OCI-LY1 (cell line): ENCODE data around the gene MNT.

Experiments
- H2AFZ ChIP-seq: fragments of 200-600 bp; sonication (generic), shearing (Covaris generic); 2 replicates; pipeline ENCODE4 v1.6.0; 2014; ENCODE audit warnings: antibody characterized with exemption, mild to moderate bottlenecking, low read length
- H3F3A ChIP-seq: fragments of 200-600 bp; sonication (generic), shearing (Covaris generic); 2 replicates; pipeline ENCODE4 v1.6.0; 2014; ENCODE audit warnings: mild to moderate bottlenecking, antibody characterized with exemption, low read length, moderate library complexity; ENCODE audit not compliant: insufficient read depth
- H3K27ac ChIP-seq: fragments of 200-600 bp; sonication (generic); 2 replicates; pipeline ENCODE4 v1.5.1; 2014; ENCODE audit warnings: low read length, mixed run types, mild to moderate bottlenecking, low read depth; ENCODE audit not compliant: poor library complexity, severe bottlenecking
- H3K27me3 ChIP-seq: fragments of 200-600 bp; sonication (generic); 2 replicates; pipeline ENCODE4 v1.6.0; 2014; ENCODE audit warnings: antibody characterized with exemption, mild to moderate bottlenecking, low read length, moderate library complexity; ENCODE audit not compliant: insufficient read depth
- H3K36me3 ChIP-seq: fragments of 200-600 bp; sonication (generic); 2 replicates; pipeline ENCODE4 v1.6.1; 2014; ENCODE audit warnings: mild to moderate bottlenecking, antibody characterized with exemption, low read length, moderate library complexity, mixed read lengths; ENCODE audit not compliant: insufficient read depth
- H3K4me1 ChIP-seq: fragments of 200-600 bp; sonication (generic); 2 replicates; pipeline ENCODE4 v1.5.1; 2014; ENCODE audit warnings: mild to moderate bottlenecking, low read length, moderate library complexity; ENCODE audit not compliant: insufficient read depth, severe bottlenecking
- H3K4me2 ChIP-seq: fragments of 200-600 bp; sonication (generic), shearing (Covaris generic); 2 replicates; pipeline ENCODE4 v1.6.1; 2014; ENCODE audit warnings: low read length
- H3K4me3 ChIP-seq: fragments of 200-600 bp; sonication (generic); 2 replicates; pipeline ENCODE4 v1.5.1; 2014; ENCODE audit warnings: low read length, low read depth, mild to moderate bottlenecking, mixed read lengths; ENCODE audit not compliant: poor library complexity, severe bottlenecking
- H3K79me2 ChIP-seq: fragments of 200-600 bp; shearing (Covaris generic); 2 replicates; pipeline ENCODE4 v1.6.1; 2016; ENCODE audit warnings: mixed run types, low read length, mixed read lengths; ENCODE audit not compliant: insufficient read depth
- H3K9ac ChIP-seq: fragments of 200-600 bp; sonication (generic), shearing (Covaris generic); 2 replicates; pipeline ENCODE4 v1.6.1; 2014; ENCODE audit warnings: mild to moderate bottlenecking, low read length, mixed read lengths
- H3K9me2 ChIP-seq: fragments of 200-600 bp; sonication (generic), shearing (Covaris generic); 2 replicates; pipeline ENCODE4 v1.6.1; 2014; ENCODE audit warnings: low read depth, mild to moderate bottlenecking, low read length, mixed read lengths
- H3K9me3 ChIP-seq: fragments of 200-600 bp; shearing (Covaris generic); 2 replicates; pipeline ENCODE4 v1.6.1; 2014; ENCODE audit warnings: low read length, mixed read lengths
- H4K20me1 ChIP-seq: fragments of 200-600 bp; sonication (generic), shearing (Covaris generic); 2 replicates; pipeline ENCODE4 v1.6.0; 2016; ENCODE audit warnings: mild to moderate bottlenecking, low read length; ENCODE audit not compliant: insufficient read depth
- CTCF ChIP-seq: fragments of 200-600 bp; sonication (generic), shearing (Covaris generic); IDR thresholded peaks from 2 replicates; pipeline ENCODE4 v1.5.1; 2017; ENCODE audit warnings: mild to moderate bottlenecking, antibody characterized with exemption, low read length, moderate library complexity, mixed read lengths
- EZH2 ChIP-seq: fragments of 200-600 bp; sonication (generic), shearing (Covaris generic); IDR thresholded peaks from 2 replicates; pipeline ENCODE4 v1.8.0; 2017; ENCODE audit warnings: borderline replicate concordance, mixed run types, mild to moderate bottlenecking, antibody characterized with exemption, low read length, moderate library complexity, mixed read lengths

The MNT gene

GRCh38 chr17:2364763-2365116 is 36.1 kb downstream of the MNT start:
- no peak overlapping the region for H3K4me3 ChIP-seq
- no peak overlapping the region for H3K9ac ChIP-seq
- no peak overlapping the region for H3K4me2 ChIP-seq
- H3K36me3 ChIP-seq: peaks cover 17% of the 10 kb centered on the region; the same call in 1 of the 2 replicates
- no peaks in the 10 kb centered on the region for H3K9me3 ChIP-seq
- no peaks in the 10 kb centered on the region for H4K20me1 ChIP-seq
- H3F3A ChIP-seq: no peaks in the 10 kb centered on the region
- no peaks in the 10 kb centered on the region for H3K9me2 ChIP-seq
- no peak overlapping the region for H3K27ac ChIP-seq
- no peak overlapping the region for H2AFZ ChIP-seq
- TF ChIP-seq CTCF: no peak
- no peak for TF ChIP-seq EZH2
- no peaks in the 10 kb centered on the region for H3K79me2 ChIP-seq
- no peaks in the 10 kb centered on the region for H3K4me1 ChIP-seq
- no peaks in the 10 kb centered on the region for H3K27me3 ChIP-seq

- no peaks in the 10 kb centered on the region for H3K9me2 ChIP-seq
- H3K4me3 ChIP-seq: no peak overlapping the region
- H3K9me3 ChIP-seq: no peaks in the 10 kb centered on the region
- no peaks in the 10 kb centered on the region for H3F3A ChIP-seq
- no peaks in the 10 kb centered on the region for H4K20me1 ChIP-seq
- no peak overlapping the region for H3K9ac ChIP-seq
- no peak overlapping the region for H3K27ac ChIP-seq
- H3K4me2 ChIP-seq: no peak overlapping the region
- no peaks in the 10 kb centered on the region for H3K27me3 ChIP-seq
- no peak overlapping the region for H2AFZ ChIP-seq
- H3K4me1 ChIP-seq: no peaks in the 10 kb centered on the region
- peaks cover 17% of the 10 kb centered on the region; the same call in 1 of the 2 replicates for H3K36me3 ChIP-seq
- no peaks in the 10 kb centered on the region for H3K79me2 ChIP-seq
- TF ChIP-seq EZH2 (no peak), CTCF (no peak)
Observed at GRCh38 chr17:2363851-2364762, 36.8 kb downstream of the MNT start.

- TF ChIP-seq CTCF: no peak
- TF ChIP-seq EZH2: no peak
- H3K79me2 ChIP-seq: no peaks in the 10 kb centered on the region
Observed at GRCh38 chr17:2363318-2363717, 37.5 kb downstream of the MNT start.

More at GRCh38 chr17:2363318-2363717, 37.5 kb downstream of the MNT start:
- Histone ChIP-seq H3K9me2 (no peaks in the 10 kb centered on the region), H3K4me2 (no peak overlapping the region), H4K20me1 (no peaks in the 10 kb centered on the region), H3K4me3 (no peak overlapping the region), H3K36me3 (peaks cover 17% of the 10 kb centered on the region; the same call in 1 of the 2 replicates), H3K9ac (no peak overlapping the region), H3K27ac (no peak overlapping the region), H3K4me1 (no peaks in the 10 kb centered on the region), H2AFZ (no peak overlapping the region), H3F3A (no peaks in the 10 kb centered on the region), H3K9me3 (no peaks in the 10 kb centered on the region), H3K27me3 (no peaks in the 10 kb centered on the region)
